Upper lobe of left lung (tissue), 4 donors: ENCODE results near the gene CEP95.
A peak's percentile ranks its signal among the peaks of the same experiment; 100 is the strongest.

Experiments used
- EP300 ChIP-seq, 4 donors: sonication (generic); formaldehyde crosslinking; IDR thresholded peaks; one replicate each; pipeline ENCODE4 v1.5.1; 2017; ENCODE audit warnings: antibody characterized with exemption in 4 of 4, control low read depth in 2 of 4
- POLR2A ChIP-seq, 4 donors: fragments of 450-650 bp; IDR thresholded peaks; one replicate each; pipeline ENCODE4 v1.5.1; 2016 to 2017; ENCODE audit warnings: antibody characterized with exemption in 4 of 4, mild to moderate bottlenecking in 2 of 4

- no peak for TF ChIP-seq EP300 (IDR thresholded peaks at IDR 0.05)
- TF ChIP-seq POLR2A (IDR thresholded peaks at IDR 0.05): peak in 1 of 4 donors; percentile 3
These were observed 5.7 kb upstream of the CEP95 start for GRCh38 chr17:64500862-64501765.
